ENCODE results near the gene SNCB. TPM values are rescaled to one million over a fixed set of nuclear protein-coding genes. Genes with fewer than 3 reads are reported as not detected.

SNCB gene
- total RNA-seq, 1 experiment from 2014 or later, result 6.8 TPM

DNA sequence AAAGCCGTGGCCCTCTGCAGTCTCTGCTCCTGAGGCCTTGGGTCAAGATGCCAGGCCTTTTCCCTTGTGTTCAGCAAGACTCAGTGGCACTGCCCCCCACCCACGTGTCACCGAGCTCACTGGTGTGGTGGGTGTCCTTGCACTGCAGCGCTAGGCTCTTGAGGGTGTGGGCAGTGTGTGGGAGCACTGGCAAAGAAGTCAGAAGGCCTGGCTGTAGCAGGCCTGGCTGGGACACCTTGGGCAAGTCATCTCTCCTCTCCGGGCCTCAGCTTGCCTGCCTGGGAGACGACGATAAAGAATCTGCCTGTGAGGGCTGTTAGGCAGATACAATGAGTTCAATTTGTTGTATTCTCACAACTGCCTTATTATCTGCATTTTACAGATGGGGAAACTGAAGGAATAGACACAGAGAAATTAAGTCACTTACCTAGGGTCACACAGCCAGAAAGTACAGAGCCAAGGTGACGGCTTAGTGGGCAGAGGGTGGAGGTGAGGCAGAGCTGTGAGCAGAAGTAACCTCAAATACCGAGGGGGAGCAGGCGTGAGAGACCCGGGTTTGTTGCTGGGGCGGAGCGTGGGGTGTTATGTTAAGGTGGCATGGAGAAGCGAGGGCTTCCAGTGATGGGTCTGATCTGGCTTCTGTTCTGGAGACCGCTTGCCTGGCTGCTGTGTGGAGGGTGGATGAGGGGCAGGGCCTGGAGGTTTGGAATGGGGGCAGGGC is 18.3 kb upstream of the SNCB start:
- Mint-ChIP-seq H3K27ac (no peak overlapping the region; the same call in 1 of the 2 replicates), H3K4me3 (peak overlapping the region; percentile 81), H3K9me3 (no peaks in the 10 kb centered on the region), H3K27me3 (ENCODE audit: low read depth) (no peaks in the 10 kb centered on the region), H3K36me3 (no peaks in the 10 kb centered on the region), H3K4me1 (peaks cover 38% of the 10 kb centered on the region)
- ChIA-PET POLR2A (interaction anchor here (0.7 kb wide), 1 partner anchor 9 kb away, joined by 3 read pairs; no protein-coding TSS in a partner anchor), CTCF (interaction anchor here (1.5 to 6.8 kb wide), 2 partner anchors 11 to 105 kb away, joined by 4 to 112 read pairs; no protein-coding TSS in a partner anchor)
- ATAC-seq (no peak), DNase-seq (ENCODE audit: low spot score) (no peak)
- TF ChIP-seq NFE2L1 (CRISPR knock-in tag; IDR thresholded peaks at IDR 0.05), result no peak
- TF ChIP-seq NR3C1 (CRISPR knock-in tag; conservative IDR thresholded peaks at IDR 0.05; ENCODE audit: low read depth), result no peak
- no peak for TF ChIP-seq ZMAT4 (CRISPR knock-in tag; IDR thresholded peaks at IDR 0.05)
- no peak for TF ChIP-seq GTF2I (CRISPR knock-in tag; conservative IDR thresholded peaks at IDR 0.05)
- TF ChIP-seq TP53 (CRISPR knock-in tag; IDR thresholded peaks at IDR 0.05), result no peak
- TF ChIP-seq, protein P1, sequence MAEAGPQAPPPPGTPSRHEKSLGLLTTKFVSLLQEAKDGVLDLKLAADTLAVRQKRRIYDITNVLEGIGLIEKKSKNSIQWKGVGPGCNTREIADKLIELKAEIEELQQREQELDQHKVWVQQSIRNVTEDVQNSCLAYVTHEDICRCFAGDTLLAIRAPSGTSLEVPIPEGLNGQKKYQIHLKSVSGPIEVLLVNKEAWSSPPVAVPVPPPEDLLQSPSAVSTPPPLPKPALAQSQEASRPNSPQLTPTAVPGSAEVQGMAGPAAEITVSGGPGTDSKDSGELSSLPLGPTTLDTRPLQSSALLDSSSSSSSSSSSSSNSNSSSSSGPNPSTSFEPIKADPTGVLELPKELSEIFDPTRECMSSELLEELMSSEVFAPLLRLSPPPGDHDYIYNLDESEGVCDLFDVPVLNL (CRISPR knock-in tag; IDR thresholded peaks at IDR 0.05; ENCODE audit: borderline replicate concordance, low read depth), result no peak
- TF ChIP-seq SP1 (CRISPR knock-in tag; conservative IDR thresholded peaks at IDR 0.05), result no peak

GRCh38 chr5:176647843-176648473 is 17.6 kb upstream of the SNCB start:
- ChIA-PET POLR2A (interaction anchor here (0.7 to 1.1 kb wide), 2 partner anchors 10 to 12 kb away, joined by 3 to 5 read pairs; no protein-coding TSS in a partner anchor), CTCF (interaction anchor here (0.5 to 6.8 kb wide), 9 partner anchors 11 to 662 kb away, joined by 3 to 112 read pairs (median 3); partner anchors contain the start of gene FAF2)
- no peak for TF ChIP-seq CBFB (CRISPR knock-in tag; IDR thresholded peaks at IDR 0.05; ENCODE audit: low read depth)
- TF ChIP-seq ZBTB21 (CRISPR knock-in tag; IDR thresholded peaks at IDR 0.05; ENCODE audit: borderline replicate concordance), result no peak
- TF ChIP-seq FOXP4 (CRISPR knock-in tag; IDR thresholded peaks at IDR 0.05), result no peak
- TF ChIP-seq ZNF396 (CRISPR knock-in tag; IDR thresholded peaks at IDR 0.05; ENCODE audit: borderline replicate concordance), result no peak
- no peak for TF ChIP-seq FOXJ3 (CRISPR knock-in tag; IDR thresholded peaks at IDR 0.05; ENCODE audit: borderline replicate concordance)
- TF ChIP-seq, protein P2, sequence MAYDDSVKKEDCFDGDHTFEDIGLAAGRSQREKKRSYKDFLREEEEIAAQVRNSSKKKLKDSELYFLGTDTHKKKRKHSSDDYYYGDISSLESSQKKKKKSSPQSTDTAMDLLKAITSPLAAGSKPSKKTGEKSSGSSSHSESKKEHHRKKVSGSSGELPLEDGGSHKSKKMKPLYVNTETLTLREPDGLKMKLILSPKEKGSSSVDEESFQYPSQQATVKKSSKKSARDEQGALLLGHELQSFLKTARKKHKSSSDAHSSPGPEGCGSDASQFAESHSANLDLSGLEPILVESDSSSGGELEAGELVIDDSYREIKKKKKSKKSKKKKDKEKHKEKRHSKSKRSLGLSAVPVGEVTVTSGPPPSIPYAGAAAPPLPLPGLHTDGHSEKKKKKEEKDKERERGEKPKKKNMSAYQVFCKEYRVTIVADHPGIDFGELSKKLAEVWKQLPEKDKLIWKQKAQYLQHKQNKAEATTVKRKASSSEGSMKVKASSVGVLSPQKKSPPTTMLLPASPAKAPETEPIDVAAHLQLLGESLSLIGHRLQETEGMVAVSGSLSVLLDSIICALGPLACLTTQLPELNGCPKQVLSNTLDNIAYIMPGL (CRISPR knock-in tag; IDR thresholded peaks at IDR 0.05), result no peak
- no peak for TF ChIP-seq ZNF138 (CRISPR knock-in tag; conservative IDR thresholded peaks at IDR 0.05)
- TF ChIP-seq, protein P3, sequence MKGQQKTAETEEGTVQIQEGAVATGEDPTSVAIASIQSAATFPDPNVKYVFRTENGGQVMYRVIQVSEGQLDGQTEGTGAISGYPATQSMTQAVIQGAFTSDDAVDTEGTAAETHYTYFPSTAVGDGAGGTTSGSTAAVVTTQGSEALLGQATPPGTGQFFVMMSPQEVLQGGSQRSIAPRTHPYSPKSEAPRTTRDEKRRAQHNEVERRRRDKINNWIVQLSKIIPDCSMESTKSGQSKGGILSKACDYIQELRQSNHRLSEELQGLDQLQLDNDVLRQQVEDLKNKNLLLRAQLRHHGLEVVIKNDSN (CRISPR knock-in tag; IDR thresholded peaks at IDR 0.05), result no peak
- no peak for TF ChIP-seq NFE2L1 (CRISPR knock-in tag; IDR thresholded peaks at IDR 0.05)
- no peak for TF ChIP-seq TEAD4 (CRISPR knock-in tag; IDR thresholded peaks at IDR 0.05)
- TF ChIP-seq IRF2 (CRISPR knock-in tag; IDR thresholded peaks at IDR 0.05; ENCODE audit: borderline replicate concordance, low read depth), result no peak
- TF ChIP-seq, protein P4, sequence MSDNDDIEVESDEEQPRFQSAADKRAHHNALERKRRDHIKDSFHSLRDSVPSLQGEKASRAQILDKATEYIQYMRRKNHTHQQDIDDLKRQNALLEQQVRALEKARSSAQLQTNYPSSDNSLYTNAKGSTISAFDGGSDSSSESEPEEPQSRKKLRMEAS (CRISPR knock-in tag; IDR thresholded peaks at IDR 0.05), result no peak
- no peak for TF ChIP-seq SMAD3 (CRISPR knock-in tag; IDR thresholded peaks at IDR 0.05; ENCODE audit: borderline replicate concordance)
- TF ChIP-seq ZNF263 (CRISPR knock-in tag; IDR thresholded peaks at IDR 0.05; ENCODE audit: low read depth), result no peak
- TF ChIP-seq, protein P5, sequence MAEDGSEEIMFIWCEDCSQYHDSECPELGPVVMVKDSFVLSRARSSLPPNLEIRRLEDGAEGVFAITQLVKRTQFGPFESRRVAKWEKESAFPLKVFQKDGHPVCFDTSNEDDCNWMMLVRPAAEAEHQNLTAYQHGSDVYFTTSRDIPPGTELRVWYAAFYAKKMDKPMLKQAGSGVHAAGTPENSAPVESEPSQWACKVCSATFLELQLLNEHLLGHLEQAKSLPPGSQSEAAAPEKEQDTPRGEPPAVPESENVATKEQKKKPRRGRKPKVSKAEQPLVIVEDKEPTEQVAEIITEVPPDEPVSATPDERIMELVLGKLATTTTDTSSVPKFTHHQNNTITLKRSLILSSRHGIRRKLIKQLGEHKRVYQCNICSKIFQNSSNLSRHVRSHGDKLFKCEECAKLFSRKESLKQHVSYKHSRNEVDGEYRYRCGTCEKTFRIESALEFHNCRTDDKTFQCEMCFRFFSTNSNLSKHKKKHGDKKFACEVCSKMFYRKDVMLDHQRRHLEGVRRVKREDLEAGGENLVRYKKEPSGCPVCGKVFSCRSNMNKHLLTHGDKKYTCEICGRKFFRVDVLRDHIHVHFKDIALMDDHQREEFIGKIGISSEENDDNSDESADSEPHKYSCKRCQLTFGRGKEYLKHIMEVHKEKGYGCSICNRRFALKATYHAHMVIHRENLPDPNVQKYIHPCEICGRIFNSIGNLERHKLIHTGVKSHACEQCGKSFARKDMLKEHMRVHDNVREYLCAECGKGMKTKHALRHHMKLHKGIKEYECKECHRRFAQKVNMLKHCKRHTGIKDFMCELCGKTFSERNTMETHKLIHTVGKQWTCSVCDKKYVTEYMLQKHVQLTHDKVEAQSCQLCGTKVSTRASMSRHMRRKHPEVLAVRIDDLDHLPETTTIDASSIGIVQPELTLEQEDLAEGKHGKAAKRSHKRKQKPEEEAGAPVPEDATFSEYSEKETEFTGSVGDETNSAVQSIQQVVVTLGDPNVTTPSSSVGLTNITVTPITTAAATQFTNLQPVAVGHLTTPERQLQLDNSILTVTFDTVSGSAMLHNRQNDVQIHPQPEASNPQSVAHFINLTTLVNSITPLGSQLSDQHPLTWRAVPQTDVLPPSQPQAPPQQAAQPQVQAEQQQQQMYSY (CRISPR knock-in tag; IDR thresholded peaks at IDR 0.05), result no peak
- TF ChIP-seq ZNF423 (CRISPR knock-in tag; IDR thresholded peaks at IDR 0.05), result no peak

More at GRCh38 chr5:176647843-176648473, 17.6 kb upstream of the SNCB start:
- H3K4me3 Mint-ChIP-seq, result peak overlapping the region; percentile 81
- DNase-seq (ENCODE audit: low spot score) (no peak), ATAC-seq (peak; percentile 3)
- no peaks in the 10 kb centered on the region for H3K27me3 Mint-ChIP-seq (ENCODE audit: low read depth)
- H3K36me3 Mint-ChIP-seq, result no peaks in the 10 kb centered on the region
- no peak overlapping the region for H3K27ac Mint-ChIP-seq
- peaks cover 39% of the 10 kb centered on the region for H3K4me1 Mint-ChIP-seq
- no peaks in the 10 kb centered on the region for H3K9me3 Mint-ChIP-seq
